Hepatocyte (in vitro differentiated cells): ENCODE results near the gene SERPINH1.

Experiments used
- CTCF ChIP-seq: fragments of 200-600 bp; sonication (generic); IDR thresholded peaks from 2 replicates; pipeline ENCODE4 v1.5.1; 2016; ENCODE audit warnings: antibody characterized with exemption, mild to moderate bottlenecking; ENCODE audit not compliant: poor library complexity
- EZH2 ChIP-seq: fragments of 200-600 bp; sonication (generic); IDR thresholded peaks from 2 replicates; pipeline ENCODE4 v1.6.1; 2016; ENCODE audit warnings: antibody characterized with exemption, mild to moderate bottlenecking, borderline replicate concordance
- EZH2phosphoT487 ChIP-seq: fragments of 200-600 bp; sonication (generic); IDR thresholded peaks from one replicate; pipeline ENCODE4 v1.6.1; 2018; ENCODE audit warnings: antibody characterized with exemption, mild to moderate bottlenecking, low read depth, moderate library complexity; ENCODE audit not compliant: unreplicated experiment, severe bottlenecking

- TF ChIP-seq CTCF (no peak), EZH2phosphoT487 (no peak), EZH2 (no peak)
These were observed 44.0 kb downstream of the SERPINH1 start for GRCh38 chr11:75606099-75606498.
